Measurements from ENCODE around the gene MXRA8. TPM values are rescaled to one million over a fixed set of nuclear protein-coding genes. Genes with fewer than 3 reads are reported as not detected.

MXRA8 gene
- total and polyA plus RNA-seq, 9 of the 15 experiments (the other 6 are each of a cell fraction or from before 2014, with no cell fraction given): 0.66 to 11.3 (median 6.3) TPM

- H3K27ac ChIP-seq (ENCODE audit: extremely low read depth, low read depth, low read length): no peak overlapping the region
- H3K79me2 ChIP-seq (ENCODE audit: control insufficient read depth, insufficient read depth, low read length): peaks cover 65% of the 10 kb centered on the region
- H2AFZ ChIP-seq (ENCODE audit: low read depth, low read length): no peak overlapping the region
- intact Hi-C loops (cut with micrococcal nuclease) (loop anchor here (10.0 kb wide), 1 partner anchor 120 kb away; the partner anchor contains the start of gene ATAD3A), in situ Hi-C loops (cut with MboI) (no loop called here)
- peaks cover 78% of the 10 kb centered on the region for H3K36me3 ChIP-seq (ENCODE audit: control insufficient read depth, insufficient read depth, low read length)
- TF ChIP-seq TAF7 (tag; IDR thresholded peaks at IDR 0.05): no peak
- no peak for TF ChIP-seq USF2 (CRISPR knock-in tag; IDR thresholded peaks at IDR 0.05)
- no peak for TF ChIP-seq ZNF263 (CRISPR knock-in tag; IDR thresholded peaks at IDR 0.05; ENCODE audit: borderline replicate concordance)
- TF ChIP-seq NFXL1 (CRISPR knock-in tag; IDR thresholded peaks at IDR 0.05): no peak
- TF ChIP-seq PHF21A (IDR thresholded peaks at IDR 0.05; ENCODE audit: borderline replicate concordance, low read depth): no peak
- no peaks in the 10 kb centered on the region for H3K9me1 ChIP-seq (ENCODE audit: control insufficient read depth, insufficient read depth, low read length)
- H3K4me3 ChIP-seq: no peak overlapping the region
- no peak overlapping the region for H3K9ac ChIP-seq (ENCODE audit: insufficient read depth in 1 of 2, low read depth in 2 of 2, low read length in 2 of 2)
- FAIRE-seq: no peak
- H4K20me1 ChIP-seq (replicated peaks; ENCODE audit: control insufficient read depth, insufficient read depth, low read length): peaks cover 6% of the 10 kb centered on the region
- H3K9me3 ChIP-seq (replicated peaks; ENCODE audit: control insufficient read depth, insufficient read depth, low read depth, low read length): no peaks in the 10 kb centered on the region
- no TSS peak for BruUV-seq (replicated peaks)
- no peak for ATAC-seq
- no peak for DNase-seq (ENCODE audit: extremely low read depth in 1 of 4, low spot score in 3 of 4)
- peaks cover 17 to 28% of the 10 kb centered on the region in 2 experiments for H3K4me1 ChIP-seq (replicated peaks in 1 of 2; ENCODE audit: control insufficient read depth in 2 of 2, insufficient read depth in 2 of 2, low read length in 2 of 2)
- ChIA-PET POLR2A (interaction anchor here (0.7 to 5.2 kb wide), 3 partner anchors 7 to 20 kb away, joined by 3 to 58 read pairs (median 3); partner anchors contain the start of gene AURKAIP1), CTCF (ENCODE audit: low intra/inter-chr PET ratio) (no interaction called here)
- no peaks in the 10 kb centered on the region for H3K27me3 ChIP-seq (ENCODE audit: control insufficient read depth in 2 of 2, insufficient read depth in 2 of 2, low read length in 2 of 2)
- no peak overlapping the region for H3K4me2 ChIP-seq (ENCODE audit: insufficient read depth, low read length)
- 94% methylated on average over 11 of the region's 11 CpGs for WGBS (ENCODE audit: insufficient coverage, low coverage, missing lambda C conversion rate)
Observed at GRCh38 chr1:1395166-1395565, 36.8 kb upstream of the MXRA8 start.

- WGBS (ENCODE audit: insufficient coverage, low coverage, missing lambda C conversion rate): 90% methylated on average over 7 of the region's 7 CpGs
- Histone ChIP-seq H2AFZ (ENCODE audit: low read depth, low read length) (no peak overlapping the region), H3K9me3 (replicated peaks; ENCODE audit: control insufficient read depth, insufficient read depth, low read depth, low read length) (no peaks in the 10 kb centered on the region), H3K27ac (ENCODE audit: extremely low read depth, low read depth, low read length) (no peak overlapping the region), H3K79me2 (ENCODE audit: control insufficient read depth, insufficient read depth, low read length) (peaks cover 56% of the 10 kb centered on the region), H4K20me1 (replicated peaks; ENCODE audit: control insufficient read depth, insufficient read depth, low read length) (no peaks in the 10 kb centered on the region), H3K4me3 (no peak overlapping the region), H3K27me3 (ENCODE audit: control insufficient read depth in 2 of 2, insufficient read depth in 2 of 2, low read length in 2 of 2) (no peaks in the 10 kb centered on the region), H3K4me1 (replicated peaks in 1 of 2; ENCODE audit: control insufficient read depth in 2 of 2, insufficient read depth in 2 of 2, low read length in 2 of 2) (peaks cover 16 to 20% of the 10 kb centered on the region in 2 experiments), H3K36me3 (ENCODE audit: control insufficient read depth, insufficient read depth, low read length) (peaks cover 86% of the 10 kb centered on the region), H3K9ac (ENCODE audit: insufficient read depth in 1 of 2, low read depth in 2 of 2, low read length in 2 of 2) (no peak overlapping the region), H3K4me2 (ENCODE audit: insufficient read depth, low read length) (no peak overlapping the region), H3K9me1 (ENCODE audit: control insufficient read depth, insufficient read depth, low read length) (no peaks in the 10 kb centered on the region)
- DNase-seq (ENCODE audit: extremely low read depth in 1 of 4, low spot score in 3 of 4) (no peak), ATAC-seq (no peak), FAIRE-seq (no peak)
- BruUV-seq (replicated peaks): no TSS peak
- in situ Hi-C loops (cut with MboI) (no loop called here), intact Hi-C loops (cut with micrococcal nuclease) (loop anchor here (10.0 kb wide), 1 partner anchor 121 kb away; the partner anchor contains the start of gene ATAD3A)
- ChIA-PET POLR2A (no interaction called here), CTCF (ENCODE audit: low intra/inter-chr PET ratio) (no interaction called here)
- TF ChIP-seq ZNF318 (IDR thresholded peaks at IDR 0.05; ENCODE audit: borderline replicate concordance in 1 of 2, low read depth in 1 of 2): no peak
Observed at GRCh38 chr1:1394116-1394515, 35.8 kb upstream of the MXRA8 start.
